22Rv1 (cell line): ENCODE measurements around the gene C5orf58.

Experiments used
- ZFX ChIP-seq: fragments of 450-650 bp; IDR thresholded peaks from 2 replicates; pipeline ENCODE4 v1.6.1; 2017; ENCODE audit warnings: antibody characterized with exemption, borderline replicate concordance
- TF ChIP-seq, protein P1 (sequence below): fragments of 450-650 bp; IDR thresholded peaks from 2 replicates; pipeline ENCODE4 v1.5.1; 2017; ENCODE audit warnings: mild to moderate bottlenecking

DNA sequence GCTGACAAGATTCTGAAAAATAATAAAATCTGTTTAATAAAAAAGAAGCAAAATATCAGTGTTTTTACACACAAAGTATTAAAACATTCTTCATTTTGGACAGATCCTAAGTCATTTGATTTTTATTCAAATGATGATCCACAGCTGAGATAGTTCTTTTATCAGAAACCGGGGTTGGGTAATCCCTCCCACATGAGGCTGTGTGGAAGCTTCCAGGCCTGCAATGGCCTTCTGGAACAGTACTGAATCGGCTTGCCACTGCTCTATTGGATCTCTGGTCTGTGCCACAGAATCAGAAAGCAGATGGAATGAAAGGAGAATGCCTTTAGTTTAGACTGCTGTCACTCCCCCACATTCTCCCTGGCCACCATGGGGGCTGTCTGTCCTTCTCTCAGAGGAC, 6.1 kb upstream of the C5orf58 start:
- TF ChIP-seq, protein P1, sequence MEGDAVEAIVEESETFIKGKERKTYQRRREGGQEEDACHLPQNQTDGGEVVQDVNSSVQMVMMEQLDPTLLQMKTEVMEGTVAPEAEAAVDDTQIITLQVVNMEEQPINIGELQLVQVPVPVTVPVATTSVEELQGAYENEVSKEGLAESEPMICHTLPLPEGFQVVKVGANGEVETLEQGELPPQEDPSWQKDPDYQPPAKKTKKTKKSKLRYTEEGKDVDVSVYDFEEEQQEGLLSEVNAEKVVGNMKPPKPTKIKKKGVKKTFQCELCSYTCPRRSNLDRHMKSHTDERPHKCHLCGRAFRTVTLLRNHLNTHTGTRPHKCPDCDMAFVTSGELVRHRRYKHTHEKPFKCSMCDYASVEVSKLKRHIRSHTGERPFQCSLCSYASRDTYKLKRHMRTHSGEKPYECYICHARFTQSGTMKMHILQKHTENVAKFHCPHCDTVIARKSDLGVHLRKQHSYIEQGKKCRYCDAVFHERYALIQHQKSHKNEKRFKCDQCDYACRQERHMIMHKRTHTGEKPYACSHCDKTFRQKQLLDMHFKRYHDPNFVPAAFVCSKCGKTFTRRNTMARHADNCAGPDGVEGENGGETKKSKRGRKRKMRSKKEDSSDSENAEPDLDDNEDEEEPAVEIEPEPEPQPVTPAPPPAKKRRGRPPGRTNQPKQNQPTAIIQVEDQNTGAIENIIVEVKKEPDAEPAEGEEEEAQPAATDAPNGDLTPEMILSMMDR, result no peak
- TF ChIP-seq ZFX, result no peak
